ENCODE data around the gene TARDBP. TPM values are rescaled to one million over a fixed set of nuclear protein-coding genes. Genes with fewer than 3 reads are reported as not detected.

The TARDBP gene
- total RNA-seq, 1 experiment from 2014 or later = 207 TPM

DNA sequence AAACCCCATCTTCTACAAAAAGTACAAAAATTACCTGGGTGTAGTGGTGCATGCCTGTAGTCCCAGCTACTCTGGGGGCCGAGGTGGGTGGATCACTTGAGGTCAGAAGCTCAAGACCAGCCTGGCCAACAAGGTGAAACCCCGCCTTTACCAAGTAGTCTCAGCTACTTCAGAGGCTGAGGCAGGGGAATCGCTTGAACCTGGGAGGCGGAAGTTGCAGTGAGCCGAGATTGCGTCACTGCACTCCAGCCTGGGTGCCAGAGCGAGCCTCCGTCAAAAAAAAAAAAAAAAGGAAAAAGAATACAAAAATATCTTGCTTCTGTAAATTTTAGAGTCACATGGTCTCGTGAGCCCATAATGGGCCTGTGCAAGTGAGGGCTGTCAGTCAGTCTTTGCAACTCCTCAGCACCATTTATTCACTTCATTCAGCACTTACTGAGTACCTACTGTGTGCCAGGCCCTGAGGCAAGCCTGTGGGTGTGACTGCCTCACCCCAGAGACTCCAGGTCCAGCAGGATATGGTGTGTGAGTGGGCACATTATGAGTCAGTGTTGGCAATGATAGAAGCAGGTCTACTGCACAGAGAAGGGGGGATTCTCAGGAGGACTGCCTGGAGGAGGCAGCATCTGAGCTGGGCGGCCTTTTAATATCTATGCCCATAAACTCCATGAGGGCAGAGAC, 46.8 kb upstream of the TARDBP start:
- H3K18ac ChIP-seq (ENCODE audit: insufficient read length, low read depth, low read length) = no peak overlapping the region
- Mint-ChIP-seq H3K4me1 (peaks cover 37 to 53% of the 10 kb centered on the region in 2 experiments), H3K9me3 (peaks cover 0 to 1% of the 10 kb centered on the region in 2 experiments; a peak in 1 of 5 replicates), H3K27me3 (ENCODE audit: low read depth) (peaks cover 21% of the 10 kb centered on the region), H3K4me3 (no peak overlapping the region), H3K36me3 (ENCODE audit: insufficient read depth in 1 of 3, low read depth in 3 of 3) (no peaks in the 10 kb centered on the region; a peak in 1 of 7 replicates), H3K27ac (peak overlapping the region in 1 of 3 experiments; percentile 57; a peak in 1 of 7 replicates)
- H3K23ac ChIP-seq (ENCODE audit: insufficient read length, low read depth, low read length) = no peak overlapping the region
- H4K8ac ChIP-seq (replicated peaks; ENCODE audit: insufficient read length, low read depth, low read length) = no peak overlapping the region
- H3K56ac ChIP-seq (ENCODE audit: insufficient read length, low read depth, low read length) = no peak overlapping the region
- H2BK120ac ChIP-seq (ENCODE audit: low read depth, low read length, poor library complexity, severe bottlenecking) = no peak overlapping the region
- H3K9me3 ChIP-seq (ENCODE audit: control insufficient read depth, low read depth, low read length) = no peaks in the 10 kb centered on the region
- H2BK15ac ChIP-seq (ENCODE audit: low read depth, low read length) = no peak overlapping the region
- H2BK20ac ChIP-seq (ENCODE audit: low read depth, low read length, poor library complexity, severe bottlenecking) = no peak overlapping the region
- H2BK12ac ChIP-seq (ENCODE audit: insufficient read length, low read depth, low read length) = no peak overlapping the region
- WGBS (ENCODE audit: extremely low coverage, insufficient read length, low lambda C conversion rate) = no CpG with 5 or more reads among the region's 10 CpGs
- H3K4ac ChIP-seq (ENCODE audit: low read depth, low read length) = no peak overlapping the region
- no peak overlapping the region for H3K9ac ChIP-seq (ENCODE audit: extremely low read depth, insufficient read length, low read length)
- no peaks in the 10 kb centered on the region for H4K20me1 ChIP-seq (ENCODE audit: control insufficient read depth, insufficient read depth, insufficient read length)
- no peaks in the 10 kb centered on the region for H3K79me2 ChIP-seq (ENCODE audit: insufficient read depth, low read length)
- no peak overlapping the region for H3K4me2 ChIP-seq (ENCODE audit: insufficient read depth, insufficient read length, low read length)
- H3K79me1 ChIP-seq (ENCODE audit: insufficient read depth, low read depth, low read length, poor library complexity, severe bottlenecking) = no peaks in the 10 kb centered on the region
- no peak overlapping the region for H2AK5ac ChIP-seq (ENCODE audit: insufficient read length, low read length)
- peaks cover 13% of the 10 kb centered on the region; the same call in 1 of the 2 replicates for H3K4me1 ChIP-seq (ENCODE audit: insufficient read depth, low read length)
- H3T11ph ChIP-seq (ENCODE audit: low read length) = no peak overlapping the region
- no peak overlapping the region for H3K27ac ChIP-seq (ENCODE audit: insufficient read length, low read depth, low read length)
- TF ChIP-seq, protein P1, sequence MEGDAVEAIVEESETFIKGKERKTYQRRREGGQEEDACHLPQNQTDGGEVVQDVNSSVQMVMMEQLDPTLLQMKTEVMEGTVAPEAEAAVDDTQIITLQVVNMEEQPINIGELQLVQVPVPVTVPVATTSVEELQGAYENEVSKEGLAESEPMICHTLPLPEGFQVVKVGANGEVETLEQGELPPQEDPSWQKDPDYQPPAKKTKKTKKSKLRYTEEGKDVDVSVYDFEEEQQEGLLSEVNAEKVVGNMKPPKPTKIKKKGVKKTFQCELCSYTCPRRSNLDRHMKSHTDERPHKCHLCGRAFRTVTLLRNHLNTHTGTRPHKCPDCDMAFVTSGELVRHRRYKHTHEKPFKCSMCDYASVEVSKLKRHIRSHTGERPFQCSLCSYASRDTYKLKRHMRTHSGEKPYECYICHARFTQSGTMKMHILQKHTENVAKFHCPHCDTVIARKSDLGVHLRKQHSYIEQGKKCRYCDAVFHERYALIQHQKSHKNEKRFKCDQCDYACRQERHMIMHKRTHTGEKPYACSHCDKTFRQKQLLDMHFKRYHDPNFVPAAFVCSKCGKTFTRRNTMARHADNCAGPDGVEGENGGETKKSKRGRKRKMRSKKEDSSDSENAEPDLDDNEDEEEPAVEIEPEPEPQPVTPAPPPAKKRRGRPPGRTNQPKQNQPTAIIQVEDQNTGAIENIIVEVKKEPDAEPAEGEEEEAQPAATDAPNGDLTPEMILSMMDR (conservative IDR thresholded peaks at IDR 0.05) = no peak
- no peak overlapping the region for H4K5ac ChIP-seq (ENCODE audit: insufficient read length, low read depth, low read length)
- H3K27me3 ChIP-seq (ENCODE audit: insufficient read depth, low read length) = no peaks in the 10 kb centered on the region
- DNase-seq = no peak
- H2AFZ ChIP-seq (ENCODE audit: low read length) = no peak overlapping the region
- H2BK5ac ChIP-seq (ENCODE audit: insufficient read length, low read length) = no peak overlapping the region
- H4K91ac ChIP-seq (ENCODE audit: insufficient read length, low read depth, low read length) = no peak overlapping the region
- H3K23me2 ChIP-seq (ENCODE audit: insufficient read length, low read depth, low read length, poor library complexity, severe bottlenecking) = no peaks in the 10 kb centered on the region
- H3K14ac ChIP-seq (ENCODE audit: insufficient read depth, low read length) = no peak overlapping the region

Measured in H9 (cell line).